ENCODE results near the gene GCSH.
A peak's percentile ranks its signal among the peaks of the same experiment; 100 is the strongest.

Gene GCSH

GRCh38 chr16:81095953-81096714 lies at the start of gene GCSH:
GCSH (minus strand) TSS chr16:81096395; CDS start chr16:81096278, 117 bp downstream.
- TF ChIP-seq, protein P1, sequence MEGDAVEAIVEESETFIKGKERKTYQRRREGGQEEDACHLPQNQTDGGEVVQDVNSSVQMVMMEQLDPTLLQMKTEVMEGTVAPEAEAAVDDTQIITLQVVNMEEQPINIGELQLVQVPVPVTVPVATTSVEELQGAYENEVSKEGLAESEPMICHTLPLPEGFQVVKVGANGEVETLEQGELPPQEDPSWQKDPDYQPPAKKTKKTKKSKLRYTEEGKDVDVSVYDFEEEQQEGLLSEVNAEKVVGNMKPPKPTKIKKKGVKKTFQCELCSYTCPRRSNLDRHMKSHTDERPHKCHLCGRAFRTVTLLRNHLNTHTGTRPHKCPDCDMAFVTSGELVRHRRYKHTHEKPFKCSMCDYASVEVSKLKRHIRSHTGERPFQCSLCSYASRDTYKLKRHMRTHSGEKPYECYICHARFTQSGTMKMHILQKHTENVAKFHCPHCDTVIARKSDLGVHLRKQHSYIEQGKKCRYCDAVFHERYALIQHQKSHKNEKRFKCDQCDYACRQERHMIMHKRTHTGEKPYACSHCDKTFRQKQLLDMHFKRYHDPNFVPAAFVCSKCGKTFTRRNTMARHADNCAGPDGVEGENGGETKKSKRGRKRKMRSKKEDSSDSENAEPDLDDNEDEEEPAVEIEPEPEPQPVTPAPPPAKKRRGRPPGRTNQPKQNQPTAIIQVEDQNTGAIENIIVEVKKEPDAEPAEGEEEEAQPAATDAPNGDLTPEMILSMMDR (conservative IDR thresholded peaks at IDR 0.05; ENCODE audit: control insufficient read depth, insufficient read depth, low read depth, low read length), result no peak
- peak within 1 kb of the TSS; percentile 63 for H3K4me3 ChIP-seq (ENCODE audit: control insufficient read depth, low read depth, low read length)
- DNase-seq (ENCODE audit: low read depth), result peak; percentile 98

GRCh38 chr16:81143921-81144471 lies 47.8 kb upstream of the GCSH start:
- DNase-seq (ENCODE audit: low read depth), result no peak
- no peak overlapping the region for H3K4me3 ChIP-seq (ENCODE audit: control insufficient read depth, low read depth, low read length)
- TF ChIP-seq, protein P1 (conservative IDR thresholded peaks at IDR 0.05; ENCODE audit: control insufficient read depth, insufficient read depth, low read depth, low read length), result no peak

- DNase-seq (ENCODE audit: low read depth), result no peak
- no peak overlapping the region for H3K4me3 ChIP-seq (ENCODE audit: control insufficient read depth, low read depth, low read length)
- TF ChIP-seq, protein P1 (conservative IDR thresholded peaks at IDR 0.05; ENCODE audit: control insufficient read depth, insufficient read depth, low read depth, low read length), result no peak
Observed at GRCh38 chr16:81142864-81143263, 46.7 kb upstream of the GCSH start.

GRCh38 chr16:81140930-81141780 lies 45.0 kb upstream of the GCSH start:
- TF ChIP-seq, protein P1 (conservative IDR thresholded peaks at IDR 0.05; ENCODE audit: control insufficient read depth, insufficient read depth, low read depth, low read length), result no peak
- H3K4me3 ChIP-seq (ENCODE audit: control insufficient read depth, low read depth, low read length), result no peak overlapping the region
- DNase-seq (ENCODE audit: low read depth), result no peak

DNA sequence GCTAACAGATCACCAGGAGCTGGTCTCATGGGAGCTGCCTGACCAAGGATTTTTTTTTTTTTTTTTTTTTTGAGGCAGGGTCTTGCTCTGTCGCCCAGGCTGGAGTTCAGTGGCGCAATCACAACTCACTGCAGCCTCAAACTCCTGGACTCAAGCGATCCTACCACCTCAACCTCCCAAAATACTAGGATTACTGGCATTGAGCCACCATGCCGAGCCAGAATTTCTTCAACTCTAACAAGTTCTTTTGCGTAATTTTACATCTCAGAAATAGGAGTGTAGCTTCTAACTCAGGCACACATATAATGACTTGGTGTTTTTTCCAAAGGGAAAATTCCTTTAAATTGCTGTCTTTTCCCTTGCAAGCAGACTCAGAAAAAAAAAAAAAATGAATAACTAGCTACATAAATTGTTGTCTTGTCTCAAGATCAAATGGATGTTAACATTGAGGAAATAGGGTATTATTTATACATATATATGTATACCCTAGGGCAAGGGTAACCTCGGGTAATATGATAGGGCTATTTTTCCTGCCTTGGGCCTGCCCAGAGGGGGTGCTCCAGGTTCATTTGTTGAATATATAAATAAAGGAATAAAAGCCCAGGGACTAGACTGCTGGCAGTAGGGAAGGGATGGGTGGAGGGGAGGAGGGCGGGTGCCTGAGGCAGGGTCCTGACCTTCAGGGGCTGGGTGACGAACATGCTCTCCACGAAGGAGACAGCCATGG lies 42.8 kb upstream of the GCSH start:
- TF ChIP-seq, protein P1 (conservative IDR thresholded peaks at IDR 0.05; ENCODE audit: control insufficient read depth, insufficient read depth, low read depth, low read length), result no peak
- peak; percentile 2 for DNase-seq (ENCODE audit: low read depth)
- H3K4me3 ChIP-seq (ENCODE audit: control insufficient read depth, low read depth, low read length), result no peak overlapping the region

GRCh38 chr16:81137754-81138153 lies 41.6 kb upstream of the GCSH start:
- no peak for DNase-seq (ENCODE audit: low read depth)
- H3K4me3 ChIP-seq (ENCODE audit: control insufficient read depth, low read depth, low read length), result no peak overlapping the region
- TF ChIP-seq, protein P1 (conservative IDR thresholded peaks at IDR 0.05; ENCODE audit: control insufficient read depth, insufficient read depth, low read depth, low read length), result no peak
